Measurements from ENCODE around the gene TRIM28. TPM values are rescaled to one million over a fixed set of nuclear protein-coding genes. Genes with fewer than 3 reads are reported as not detected.
"Not testable (repeated sequence)": the region's sequence is repeated elsewhere in the genome, so short reads cannot be mapped to it uniquely, and the experiment has no call there.

Gene TRIM28
- total RNA-seq, 2 donors from 2014 or later, result 99.6 to 207 TPM

GRCh38 chr19:58529405-58529804, 14.5 kb upstream of the TRIM28 start:
- H3K9me3 ChIP-seq, result no peaks in the 10 kb centered on the region
- H3K27me3 ChIP-seq, result no peaks in the 10 kb centered on the region
- H3K4me3 ChIP-seq, result no peak overlapping the region
- DNase-seq (ENCODE audit: low spot score), result no peak
- H3K4me1 ChIP-seq, result no peaks in the 10 kb centered on the region
- H3K36me3 ChIP-seq, result no peaks in the 10 kb centered on the region
- H3K27ac ChIP-seq, result no peak overlapping the region
- no peak for TF ChIP-seq CTCF (IDR thresholded peaks at IDR 0.05)

GRCh38 chr19:58531034-58531840, 12.6 kb upstream of the TRIM28 start:
- DNase-seq (ENCODE audit: low spot score), result no peak
- no peak for TF ChIP-seq CTCF (IDR thresholded peaks at IDR 0.05)
- no peaks in the 10 kb centered on the region for H3K36me3 ChIP-seq
- no peaks in the 10 kb centered on the region for H3K4me1 ChIP-seq
- no peaks in the 10 kb centered on the region for H3K9me3 ChIP-seq
- H3K4me3 ChIP-seq, result no peak overlapping the region
- H3K27ac ChIP-seq, result no peak overlapping the region
- H3K27me3 ChIP-seq, result no peaks in the 10 kb centered on the region

- Histone ChIP-seq H3K27me3 (peaks cover 3 to 6% of the 10 kb centered on the region in 2 donors), H3K4me3 (no peak overlapping the region), H3K4me1 (peaks cover 0 to 11% of the 10 kb centered on the region in 2 donors), H3K9me3 (no peaks in the 10 kb centered on the region), H3K27ac (no peak overlapping the region), H3K36me3 (no peaks in the 10 kb centered on the region)
- no peak for DNase-seq (ENCODE audit: low spot score)
- no peak for TF ChIP-seq CTCF (IDR thresholded peaks at IDR 0.05)
Measured at GRCh38 chr19:58535857-58536256, 8.0 kb upstream of the TRIM28 start.

- Histone ChIP-seq H3K4me1 (peaks cover 0 to 11% of the 10 kb centered on the region in 2 donors), H3K4me3 (no peak overlapping the region), H3K36me3 (no peaks in the 10 kb centered on the region), H3K9me3 (no peaks in the 10 kb centered on the region), H3K27me3 (peaks cover 3 to 6% of the 10 kb centered on the region in 2 donors), H3K27ac (no peak overlapping the region)
- DNase-seq (ENCODE audit: low spot score), result no peak
- TF ChIP-seq CTCF (IDR thresholded peaks at IDR 0.05), result no peak
Measured at GRCh38 chr19:58536852-58537798, 6.7 kb upstream of the TRIM28 start.

GRCh38 chr19:58538257-58539168, 5.4 kb upstream of the TRIM28 start:
- peak overlapping the region in 1 of 2 donors; percentile 31 for H3K27ac ChIP-seq
- H3K4me3 ChIP-seq, result peak overlapping the region; percentile 14 to 44
- TF ChIP-seq CTCF (IDR thresholded peaks at IDR 0.05), result no peak
- H3K9me3 ChIP-seq, result no peaks in the 10 kb centered on the region
- DNase-seq (ENCODE audit: low spot score), result no peak
- H3K27me3 ChIP-seq, result peaks cover 3 to 6% of the 10 kb centered on the region in 2 donors
- no peaks in the 10 kb centered on the region for H3K36me3 ChIP-seq
- H3K4me1 ChIP-seq, result peaks cover 0 to 16% of the 10 kb centered on the region in 2 donors

- not testable (repeated sequence) for H3K36me3 ChIP-seq; H3K27ac ChIP-seq; H3K9me3 ChIP-seq; H3K27me3 ChIP-seq; DNase-seq (ENCODE audit: low spot score); H3K4me3 ChIP-seq
- peaks cover 0 to 17% of the 10 kb centered on the region in 2 donors for H3K4me1 ChIP-seq
Measured at GRCh38 chr19:58539169-58539559, 4.7 kb upstream of the TRIM28 start.

- Histone ChIP-seq H3K4me3 (peak overlapping the region; percentile 89 to 95), H3K27ac (peak overlapping the region; percentile 86 to 90), H3K36me3 (peaks cover 15% of the 10 kb centered on the region), H3K4me1 (peaks cover 0 to 43% of the 10 kb centered on the region in 2 donors)
- not testable (repeated sequence) for H3K27me3 ChIP-seq; DNase-seq (ENCODE audit: low spot score); H3K9me3 ChIP-seq
Measured at GRCh38 chr19:58542641-58543372, 1.1 kb upstream of the TRIM28 start.

Measured in right atrium auricular region (tissue), 2 donors.